Hepatocyte (in vitro differentiated cells): ENCODE data around the gene KRT6B. TPM values are rescaled to one million over a fixed set of nuclear protein-coding genes. Genes with fewer than 3 reads are reported as not detected.

Source experiments
- DNase-seq: peaks from one replicate; pipeline ENCODE4 v3.0.0-alpha.2; 2016; ENCODE audit warnings: low spot score
- H2AFZ ChIP-seq: fragments of 200-600 bp; sonication (generic); 2 replicates; pipeline ENCODE4 v1.6.0; 2016; ENCODE audit warnings: antibody characterized with exemption, mild to moderate bottlenecking
- H3K27ac ChIP-seq: fragments of 200-600 bp; sonication (generic); 2 replicates; pipeline ENCODE4 v1.5.1; 2016; ENCODE audit warnings: mild to moderate bottlenecking
- H3K27me3 ChIP-seq: fragments of 200-600 bp; sonication (generic); 2 replicates; pipeline ENCODE4 v1.6.1; 2016
- H3K36me3 ChIP-seq: fragments of 200-600 bp; sonication (generic); replicated peaks from 2 replicates; pipeline ENCODE4 v1.5.1; 2016; ENCODE audit warnings: low read depth; ENCODE audit not compliant: insufficient read depth
- H3K4me1 ChIP-seq: fragments of 200-600 bp; sonication (generic); 2 replicates; pipeline ENCODE4 v1.5.1; 2016; ENCODE audit warnings: mild to moderate bottlenecking, moderate library complexity; ENCODE audit not compliant: insufficient read depth
- H3K4me2 ChIP-seq: fragments of 200-600 bp; sonication (generic); 2 replicates; pipeline ENCODE4 v1.6.0; 2016
- H3K4me3 ChIP-seq: fragments of 200-600 bp; sonication (generic); 2 replicates; pipeline ENCODE4 v1.5.1; 2016; ENCODE audit warnings: mild to moderate bottlenecking
- H3K79me2 ChIP-seq: fragments of 200-600 bp; sonication (generic); 2 replicates; pipeline ENCODE4 v1.6.0; 2017; ENCODE audit warnings: mild to moderate bottlenecking
- H3K9me2 ChIP-seq: fragments of 200-600 bp; sonication (generic); replicated peaks from 2 replicates; pipeline ENCODE4 v1.6.0; 2017; ENCODE audit warnings: mild to moderate bottlenecking; ENCODE audit not compliant: insufficient read depth
- H3K9me3 ChIP-seq: fragments of 200-600 bp; sonication (generic); 2 replicates; pipeline ENCODE4 v1.5.1; 2016; ENCODE audit warnings: low read depth, mild to moderate bottlenecking
- H4K20me1 ChIP-seq: fragments of 200-600 bp; sonication (generic); 2 replicates; pipeline ENCODE4 v1.6.0; 2016; ENCODE audit warnings: mild to moderate bottlenecking; ENCODE audit not compliant: insufficient read depth, poor library complexity, severe bottlenecking
- CTCF ChIP-seq: fragments of 200-600 bp; sonication (generic); IDR thresholded peaks from 2 replicates; pipeline ENCODE4 v1.5.1; 2016; ENCODE audit warnings: antibody characterized with exemption, mild to moderate bottlenecking; ENCODE audit not compliant: poor library complexity
- EZH2 ChIP-seq: fragments of 200-600 bp; sonication (generic); IDR thresholded peaks from 2 replicates; pipeline ENCODE4 v1.6.1; 2016; ENCODE audit warnings: antibody characterized with exemption, mild to moderate bottlenecking, borderline replicate concordance
- EZH2phosphoT487 ChIP-seq: fragments of 200-600 bp; sonication (generic); IDR thresholded peaks from one replicate; pipeline ENCODE4 v1.6.1; 2018; ENCODE audit warnings: antibody characterized with exemption, mild to moderate bottlenecking, low read depth, moderate library complexity; ENCODE audit not compliant: unreplicated experiment, severe bottlenecking
- WGBS: methylation state at CpG from one replicate; pipeline ENCODE4 v1.1.6; 2016; ENCODE audit warnings: low lambda C conversion rate; ENCODE audit errors: missing lambda C conversion rate; 5-methylcytosine and 5-hydroxymethylcytosine counted together
- polyA plus RNA-seq: library from polyadenylated mRNA; unstranded; fragments of >200 nt; fragmentation: Nextera tagmentation; extraction: Ambion mirVana; gene quantifications from 2 replicates; pipeline ENCODE4 v1.2.1, GENCODE V29; 2016
- total RNA-seq: library from RNA; depleted of rRNA; stranded (reverse); fragments of >200 nt; gene quantifications from 2 replicates; pipeline ENCODE4 v1.2.3, GENCODE V29; 2014

Gene KRT6B
- total and polyA plus RNA-seq, 2 experiments from 2014 or later, result 0.42 TPM; not detected in 1

GRCh38 chr12:52402873-52403540 is 48.9 kb downstream of the KRT6B start:
- no peak overlapping the region for H3K27ac ChIP-seq

GRCh38 chr12:52402377-52402776 is 49.6 kb downstream of the KRT6B start:
- Histone ChIP-seq H3K27ac (no peak overlapping the region), H3K27me3 (no peaks in the 10 kb centered on the region), H3K36me3 (no peaks in the 10 kb centered on the region), H3K79me2 (no peaks in the 10 kb centered on the region), H3K4me1 (no peaks in the 10 kb centered on the region), H2AFZ (no peak overlapping the region), H3K9me3 (no peaks in the 10 kb centered on the region), H3K4me3 (no peak overlapping the region), H3K9me2 (no peaks in the 10 kb centered on the region), H4K20me1 (no peaks in the 10 kb centered on the region), H3K4me2 (no peak overlapping the region)
- DNase-seq, result no peak
- WGBS, result 100% methylated on average over 2 of the region's 2 CpGs
- TF ChIP-seq CTCF, result no peak
- TF ChIP-seq EZH2, result no peak
- TF ChIP-seq EZH2phosphoT487, result no peak

More at GRCh38 chr12:52402873-52403540, 48.9 kb downstream of the KRT6B start:
- H4K20me1 ChIP-seq, result no peaks in the 10 kb centered on the region
- H3K9me2 ChIP-seq, result no peaks in the 10 kb centered on the region
- H3K36me3 ChIP-seq, result no peaks in the 10 kb centered on the region
- H3K79me2 ChIP-seq, result no peaks in the 10 kb centered on the region
- DNase-seq, result no peak
- no peak for TF ChIP-seq EZH2
- no peak for TF ChIP-seq EZH2phosphoT487
- TF ChIP-seq CTCF, result no peak
- WGBS, result 56% methylated on average over 3 of the region's 3 CpGs
- H3K4me1 ChIP-seq, result no peaks in the 10 kb centered on the region
- no peak overlapping the region for H2AFZ ChIP-seq
- no peak overlapping the region for H3K4me3 ChIP-seq
- no peak overlapping the region for H3K4me2 ChIP-seq
- no peaks in the 10 kb centered on the region for H3K9me3 ChIP-seq
- no peaks in the 10 kb centered on the region for H3K27me3 ChIP-seq

- no peak for DNase-seq
- TF ChIP-seq EZH2 (no peak), EZH2phosphoT487 (no peak), CTCF (no peak)
- Histone ChIP-seq H3K9me2 (no peaks in the 10 kb centered on the region), H3K9me3 (no peaks in the 10 kb centered on the region), H3K36me3 (no peaks in the 10 kb centered on the region), H2AFZ (no peak overlapping the region), H4K20me1 (no peaks in the 10 kb centered on the region), H3K4me2 (no peak overlapping the region), H3K4me1 (no peaks in the 10 kb centered on the region), H3K4me3 (no peak overlapping the region), H3K79me2 (no peaks in the 10 kb centered on the region), H3K27me3 (no peaks in the 10 kb centered on the region), H3K27ac (no peak overlapping the region)
- WGBS, result 84% methylated on average over 4 of the region's 4 CpGs
Observed at GRCh38 chr12:52401926-52402325, 50.0 kb downstream of the KRT6B start.
